Measurements from ENCODE around the gene L2HGDH. TPM values are rescaled to one million over a fixed set of nuclear protein-coding genes. Genes with fewer than 3 reads are reported as not detected.

L2HGDH gene
- total RNA-seq, 2 donors from 2014 or later, result 15.9 to 23.2 TPM

DNA sequence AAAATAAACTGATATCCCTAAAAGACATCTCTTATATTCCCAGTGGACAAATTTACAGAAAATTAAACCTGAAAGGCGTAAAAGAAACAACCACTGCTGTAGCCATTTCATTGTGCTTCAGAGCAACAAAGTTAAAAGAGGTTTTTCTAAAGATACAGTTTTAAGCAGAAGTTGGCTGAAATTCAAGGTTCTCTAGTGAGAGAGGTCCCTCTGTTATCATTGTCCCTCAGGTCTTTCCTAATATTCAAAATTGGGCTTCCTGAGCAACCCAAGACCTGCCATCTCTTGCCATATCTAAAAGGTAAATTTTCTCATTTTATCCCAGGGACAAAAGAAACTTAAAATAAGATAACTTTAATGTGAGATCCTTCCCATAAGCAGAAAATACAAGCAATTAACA is 69.9 kb downstream of the L2HGDH start:
- Histone ChIP-seq H3K9ac (ENCODE audit: extremely low read depth, low read length, poor library complexity, severe bottlenecking) (no peak overlapping the region), H3K4me3 (ENCODE audit: low read length) (no peak overlapping the region)
- 96% methylated on average over 1 of the region's 1 CpG; no CpG with 5 or more reads in 1 of the 2 experiments for WGBS, 2 experiments (ENCODE audit: insufficient coverage in 1 of 2, insufficient read length in 1 of 2)

DNA sequence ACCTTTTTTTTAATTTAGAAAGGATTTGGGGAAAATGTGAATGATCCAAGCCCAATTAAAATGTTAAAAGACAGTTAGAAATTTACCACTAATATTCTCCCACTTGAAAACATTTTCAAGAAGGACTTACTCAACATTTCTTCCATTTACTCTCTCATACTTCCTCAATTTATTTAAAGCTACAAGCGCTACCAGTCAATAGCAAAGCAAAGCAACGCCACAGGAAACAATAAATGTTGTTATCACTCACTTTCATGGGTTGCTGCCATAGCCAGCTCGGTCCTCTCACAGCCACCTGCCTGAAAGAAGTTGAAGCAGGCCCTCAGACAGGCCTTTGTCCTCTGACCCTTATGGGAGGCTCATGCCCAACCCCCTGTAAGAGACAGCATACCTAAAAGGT is 74.6 kb downstream of the L2HGDH start:
- H3K4me3 ChIP-seq (ENCODE audit: low read length), result no peak overlapping the region
- no peaks in the 10 kb centered on the region for H3K27me3 ChIP-seq (ENCODE audit: control insufficient read depth, insufficient read depth, low read length, poor library complexity, severe bottlenecking)
- H3K36me3 ChIP-seq (ENCODE audit: control insufficient read depth, insufficient read depth, low read length), result no peaks in the 10 kb centered on the region
- no peak overlapping the region for H3K9ac ChIP-seq (ENCODE audit: extremely low read depth, low read length, poor library complexity, severe bottlenecking)
- H3K27ac ChIP-seq (ENCODE audit: low read depth, low read length), result no peak overlapping the region
- Mint-ChIP-seq H3K27ac (no peak overlapping the region), H3K9me3 (no peaks in the 10 kb centered on the region), H3K36me3 (ENCODE audit: low read depth) (no peaks in the 10 kb centered on the region), H3K27me3 (ENCODE audit: insufficient read depth) (no peaks in the 10 kb centered on the region), H3K4me1 (peaks cover 3% of the 10 kb centered on the region), H3K4me3 (no peak overlapping the region)
- TF ChIP-seq, protein P1, sequence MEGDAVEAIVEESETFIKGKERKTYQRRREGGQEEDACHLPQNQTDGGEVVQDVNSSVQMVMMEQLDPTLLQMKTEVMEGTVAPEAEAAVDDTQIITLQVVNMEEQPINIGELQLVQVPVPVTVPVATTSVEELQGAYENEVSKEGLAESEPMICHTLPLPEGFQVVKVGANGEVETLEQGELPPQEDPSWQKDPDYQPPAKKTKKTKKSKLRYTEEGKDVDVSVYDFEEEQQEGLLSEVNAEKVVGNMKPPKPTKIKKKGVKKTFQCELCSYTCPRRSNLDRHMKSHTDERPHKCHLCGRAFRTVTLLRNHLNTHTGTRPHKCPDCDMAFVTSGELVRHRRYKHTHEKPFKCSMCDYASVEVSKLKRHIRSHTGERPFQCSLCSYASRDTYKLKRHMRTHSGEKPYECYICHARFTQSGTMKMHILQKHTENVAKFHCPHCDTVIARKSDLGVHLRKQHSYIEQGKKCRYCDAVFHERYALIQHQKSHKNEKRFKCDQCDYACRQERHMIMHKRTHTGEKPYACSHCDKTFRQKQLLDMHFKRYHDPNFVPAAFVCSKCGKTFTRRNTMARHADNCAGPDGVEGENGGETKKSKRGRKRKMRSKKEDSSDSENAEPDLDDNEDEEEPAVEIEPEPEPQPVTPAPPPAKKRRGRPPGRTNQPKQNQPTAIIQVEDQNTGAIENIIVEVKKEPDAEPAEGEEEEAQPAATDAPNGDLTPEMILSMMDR (conservative IDR thresholded peaks at IDR 0.05), result no peak
- no peaks in the 10 kb centered on the region for H3K4me1 ChIP-seq (ENCODE audit: control insufficient read depth, insufficient read depth, low read length)
- WGBS, 2 experiments (ENCODE audit: insufficient coverage in 1 of 2, insufficient read length in 1 of 2), result 63 to 67% methylated on average over 3 of the region's 3 CpGs
- H3K9me3 ChIP-seq (ENCODE audit: control insufficient read depth, low read length), result peaks cover 5% of the 10 kb centered on the region
- no peak for DNase-seq

More for the DNA sequence above, 69.9 kb downstream of the L2HGDH start:
- Histone ChIP-seq H3K9me3 (ENCODE audit: control insufficient read depth, low read length) (no peaks in the 10 kb centered on the region), H3K27ac (ENCODE audit: low read depth, low read length) (no peak overlapping the region), H3K36me3 (ENCODE audit: control insufficient read depth, insufficient read depth, low read length) (peaks cover 5% of the 10 kb centered on the region), H3K4me1 (ENCODE audit: control insufficient read depth, insufficient read depth, low read length) (peaks cover 4% of the 10 kb centered on the region), H3K27me3 (ENCODE audit: control insufficient read depth, insufficient read depth, low read length, poor library complexity, severe bottlenecking) (no peaks in the 10 kb centered on the region)
- H3K36me3 Mint-ChIP-seq (ENCODE audit: low read depth), result peaks cover 2% of the 10 kb centered on the region
- H3K27ac Mint-ChIP-seq, result no peak overlapping the region
- no peaks in the 10 kb centered on the region for H3K9me3 Mint-ChIP-seq
- H3K4me3 Mint-ChIP-seq, result no peak overlapping the region
- TF ChIP-seq, protein P1 (conservative IDR thresholded peaks at IDR 0.05), result no peak
- H3K27me3 Mint-ChIP-seq (ENCODE audit: insufficient read depth), result no peaks in the 10 kb centered on the region
- DNase-seq, result no peak
- no peaks in the 10 kb centered on the region for H3K4me1 Mint-ChIP-seq

DNA sequence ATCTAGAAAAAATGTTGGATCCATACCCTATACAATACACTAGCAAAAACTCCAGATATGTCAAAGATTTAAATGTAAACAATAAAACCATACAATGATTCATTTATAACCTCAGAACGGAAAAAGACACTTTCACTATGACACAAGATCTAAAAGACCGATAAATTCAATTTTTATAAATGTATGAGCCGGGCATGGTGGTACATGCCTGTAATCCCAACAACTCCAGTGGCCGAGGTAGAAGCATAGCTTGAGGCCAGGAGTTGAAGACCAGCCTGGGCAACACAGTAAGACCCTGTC is 78.1 kb downstream of the L2HGDH start:
- Histone ChIP-seq H3K27me3 (ENCODE audit: control insufficient read depth, insufficient read depth, low read length, poor library complexity, severe bottlenecking) (no peaks in the 10 kb centered on the region), H3K4me1 (ENCODE audit: control insufficient read depth, insufficient read depth, low read length) (no peaks in the 10 kb centered on the region), H3K9me3 (ENCODE audit: control insufficient read depth, low read length) (peaks cover 5% of the 10 kb centered on the region), H3K36me3 (ENCODE audit: control insufficient read depth, insufficient read depth, low read length) (no peaks in the 10 kb centered on the region), H3K27ac (ENCODE audit: low read depth, low read length) (no peak overlapping the region), H3K9ac (ENCODE audit: extremely low read depth, low read length, poor library complexity, severe bottlenecking) (no peak overlapping the region), H3K4me3 (ENCODE audit: low read length) (no peak overlapping the region)
- H3K27me3 Mint-ChIP-seq (ENCODE audit: insufficient read depth), result no peaks in the 10 kb centered on the region
- TF ChIP-seq, protein P1 (conservative IDR thresholded peaks at IDR 0.05), result no peak
- no peak overlapping the region for H3K4me3 Mint-ChIP-seq
- 94 to 95% methylated on average over 2 to 4 of the region's 4 CpGs for whole genome bisulfite sequencing, 2 experiments (ENCODE audit: insufficient coverage in 1 of 2, insufficient read length in 1 of 2)
- no peak for DNase-seq
- no peak overlapping the region for H3K27ac Mint-ChIP-seq
- H3K9me3 Mint-ChIP-seq, result peaks cover 1% of the 10 kb centered on the region
- peaks cover 17% of the 10 kb centered on the region for H3K4me1 Mint-ChIP-seq
- H3K36me3 Mint-ChIP-seq (ENCODE audit: low read depth), result peaks cover under 1% of the 10 kb centered on the region

Measured in endodermal cell (in vitro differentiated cells).